Measurements from ENCODE around the gene RASAL2.
A peak's percentile ranks its signal among the peaks of the same experiment; 100 is the strongest.
"Not testable (repeated sequence)": the region's sequence is repeated elsewhere in the genome, so short reads cannot be mapped to it uniquely, and the experiment has no call there.

RASAL2 gene

GRCh38 chr1:178072326-178072725, 21.6 kb upstream of the RASAL2 start:
- DNase-seq = no peak

- DNase-seq = no peak
Measured at GRCh38 chr1:178075333-178075732, 18.6 kb upstream of the RASAL2 start.

GRCh38 chr1:178076607-178077006, 17.3 kb upstream of the RASAL2 start:
- no peak for DNase-seq

GRCh38 chr1:178077917-178078316, 16.0 kb upstream of the RASAL2 start:
- no peak for DNase-seq

GRCh38 chr1:178086294-178086693, 7.6 kb upstream of the RASAL2 start:
- no peak for DNase-seq

- DNase-seq = peak; percentile 91
Measured at GRCh38 chr1:178086766-178087165, 7.1 kb upstream of the RASAL2 start.

GRCh38 chr1:178088651-178089050, 5.3 kb upstream of the RASAL2 start:
- DNase-seq = no peak

GRCh38 chr1:178091454-178091853, 2.5 kb upstream of the RASAL2 start:
- DNase-seq = not testable (repeated sequence)

- no peak for DNase-seq
Measured at GRCh38 chr1:178091986-178092745, 1.7 kb upstream of the RASAL2 start.

GRCh38 chr1:178092878-178093493, 918 bp upstream of the RASAL2 start:
- DNase-seq = peak; percentile 60

- peak; percentile 90 for DNase-seq
Measured at GRCh38 chr1:178093494-178093950, 382 bp upstream of the RASAL2 start.

GRCh38 chr1:178094739-178095645, 1.1 kb downstream of the RASAL2 start:
- no peak for DNase-seq

- no peak for DNase-seq
Measured at GRCh38 chr1:178096421-178096820, 2.5 kb downstream of the RASAL2 start.

GRCh38 chr1:178098262-178098661, 4.4 kb downstream of the RASAL2 start:
- DNase-seq = no peak

GRCh38 chr1:178101266-178101630, 7.3 kb downstream of the RASAL2 start:
- DNase-seq = no peak

- DNase-seq = no peak
Measured at GRCh38 chr1:178101654-178102053, 7.8 kb downstream of the RASAL2 start.

- DNase-seq = no peak
Measured at GRCh38 chr1:178102218-178102617, 8.3 kb downstream of the RASAL2 start.

GRCh38 chr1:178107823-178108222, 13.9 kb downstream of the RASAL2 start:
- no peak for DNase-seq

GRCh38 chr1:178109348-178110143, 15.6 kb downstream of the RASAL2 start:
- DNase-seq = no peak

GRCh38 chr1:178115260-178115659, 21.4 kb downstream of the RASAL2 start:
- DNase-seq = no peak

GRCh38 chr1:178118524-178118923, 24.6 kb downstream of the RASAL2 start:
- DNase-seq = no peak

GRCh38 chr1:178119628-178120027, 25.7 kb downstream of the RASAL2 start:
- DNase-seq = peak; percentile 99

- DNase-seq = no peak
Measured at GRCh38 chr1:178120088-178120487, 26.2 kb downstream of the RASAL2 start.

All from MV-4-11 (cell line).